ENCODE measurements around the gene MTX1.
"Not testable (repeated sequence)": the region's sequence is repeated elsewhere in the genome, so short reads cannot be mapped to it uniquely, and the experiment has no call there.

Gene MTX1

GRCh38 chr1:155209312-155209721 lies 822 bp downstream of the MTX1 start:
- DNase-seq = no peak

DNA sequence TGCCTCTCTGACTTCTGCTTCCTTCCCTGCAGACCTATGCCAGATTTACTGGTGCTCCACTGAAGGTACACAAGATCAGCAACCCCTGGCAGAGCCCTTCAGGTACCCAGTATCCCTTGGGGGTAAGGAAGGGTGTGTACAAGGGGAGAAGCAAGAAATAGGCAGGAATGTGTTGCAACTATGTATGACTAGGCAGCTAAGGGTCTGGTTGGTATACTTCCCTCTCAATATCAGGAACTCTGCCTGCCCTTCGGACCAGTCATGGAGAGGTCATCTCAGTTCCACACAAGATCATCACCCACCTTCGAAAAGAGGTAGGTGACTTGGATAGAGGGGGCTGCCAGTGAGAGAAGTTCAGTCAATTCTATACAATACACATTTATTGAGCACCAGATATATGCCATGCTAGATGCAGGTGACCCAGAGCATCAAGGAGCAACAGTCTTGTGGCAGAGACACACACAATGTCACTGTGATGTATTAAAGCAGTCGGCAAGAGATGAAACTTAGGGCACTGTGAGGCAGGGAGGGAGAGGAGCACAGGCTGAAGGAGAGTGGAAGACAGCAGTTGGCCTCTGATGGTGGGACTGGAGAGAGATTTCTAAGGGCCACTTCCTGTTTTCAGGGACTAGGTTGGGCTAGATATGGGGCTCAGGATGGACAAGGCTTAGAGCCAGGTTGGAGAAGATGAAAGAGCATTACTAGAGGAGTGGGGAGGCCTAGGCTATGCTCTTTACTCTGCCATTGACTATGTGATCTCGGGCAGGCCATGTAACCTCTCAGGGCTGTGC lies 2.0 kb downstream of the MTX1 start:
- no peak for DNase-seq

GRCh38 chr1:155211381-155212050 lies 3.0 kb downstream of the MTX1 start:
- DNase-seq = not testable (repeated sequence)

DNA sequence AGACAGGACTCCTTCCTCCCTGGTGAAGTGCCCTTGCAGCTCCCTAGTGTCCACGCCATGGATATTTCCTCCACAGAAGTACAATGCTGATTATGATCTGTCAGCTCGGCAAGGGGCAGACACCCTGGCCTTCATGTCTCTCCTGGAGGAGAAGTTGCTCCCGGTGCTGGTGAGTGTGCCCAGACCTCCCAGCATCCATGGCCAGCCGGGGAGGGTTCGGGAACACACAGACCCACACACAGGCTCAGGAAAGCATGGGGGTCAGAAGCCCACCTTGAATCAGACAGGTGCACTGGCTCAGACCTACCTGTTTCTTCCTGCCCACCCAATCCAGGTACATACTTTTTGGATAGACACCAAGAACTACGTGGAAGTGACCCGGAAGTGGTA lies 3.6 kb downstream of the MTX1 start:
- not testable (repeated sequence) for DNase-seq

DNA sequence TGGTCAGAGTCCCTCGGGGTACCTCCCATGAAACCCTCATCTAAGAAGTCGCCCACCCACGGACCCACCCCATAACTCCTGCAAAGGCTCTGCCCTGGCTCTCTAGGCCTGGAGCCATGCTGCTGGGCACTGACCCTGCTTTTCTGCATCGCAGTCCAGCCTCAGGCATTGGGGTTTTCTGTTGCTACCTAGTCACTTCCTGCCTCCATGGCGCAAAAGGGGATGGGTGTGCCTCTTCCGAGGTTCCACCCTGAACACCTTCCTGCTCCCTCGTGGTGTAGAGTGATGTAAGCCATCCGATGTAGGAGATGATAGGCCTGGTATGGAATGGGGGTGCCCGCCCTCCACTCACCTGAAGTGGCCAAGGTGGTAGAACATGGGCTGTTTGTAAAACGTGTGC lies 6.2 kb downstream of the MTX1 start:
- DNase-seq = not testable (repeated sequence)

GRCh38 chr1:155218854-155219591 lies 10.5 kb downstream of the MTX1 start:
- DNase-seq = peak; percentile 89

DNA sequence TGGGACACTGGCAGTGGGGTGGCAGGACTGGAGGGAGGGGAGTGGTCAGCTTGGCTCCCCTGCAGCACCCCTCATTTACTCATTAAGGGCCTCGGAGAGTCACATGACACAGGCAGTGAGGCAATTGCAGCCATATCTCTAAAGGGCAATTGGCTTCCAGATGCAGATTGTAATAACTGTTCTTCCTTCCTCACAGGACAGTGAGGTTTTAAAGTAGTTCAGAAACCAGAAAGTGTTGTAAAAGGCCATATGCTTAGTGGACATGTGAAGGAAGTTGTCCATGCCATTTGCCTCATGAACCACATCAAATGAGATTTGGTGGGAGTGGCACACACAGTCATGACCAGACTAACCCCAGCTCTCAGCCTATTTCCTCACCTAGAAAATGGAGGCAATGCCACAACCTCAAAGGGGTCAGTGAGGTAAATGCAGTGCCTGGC lies 11.1 kb downstream of the MTX1 start:
- DNase-seq = peak; percentile 59

DNA sequence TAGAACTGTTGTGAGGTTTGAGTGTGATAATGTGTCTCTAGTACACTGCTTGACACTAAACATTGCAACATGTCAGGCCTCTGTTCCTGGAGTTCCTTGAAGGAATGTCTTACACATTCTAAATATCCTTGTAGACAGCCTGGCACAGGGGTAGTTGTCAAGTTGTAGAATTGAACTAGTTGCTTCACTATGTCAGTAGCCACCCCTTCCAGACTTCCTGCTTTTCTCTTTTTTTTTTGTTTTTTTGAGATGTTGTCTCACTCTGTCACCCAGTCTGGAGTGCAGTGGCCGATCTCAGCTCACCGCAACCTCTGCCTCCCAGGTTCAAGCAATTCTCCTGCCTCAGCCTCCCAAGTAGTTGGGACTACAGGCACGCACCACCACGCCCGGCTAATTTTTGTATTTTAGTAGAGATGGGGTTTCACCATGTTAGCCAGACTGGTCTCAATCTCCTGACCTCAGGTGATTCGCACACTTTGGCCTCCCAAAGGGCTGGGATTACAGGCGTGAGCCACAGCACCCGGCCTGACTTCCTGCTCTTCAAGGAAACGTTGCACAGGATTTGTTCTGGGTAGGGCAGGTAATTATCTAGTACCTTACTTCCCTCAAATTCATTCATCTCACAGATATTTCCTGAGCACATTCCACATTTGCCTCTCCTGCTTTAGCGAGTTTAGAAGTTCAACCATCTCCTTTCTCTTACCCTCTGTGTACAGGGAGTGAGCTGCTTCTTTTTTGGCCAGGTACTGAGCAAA lies 11.9 kb downstream of the MTX1 start:
- DNase-seq = not testable (repeated sequence)

- DNase-seq = no peak
Observed at GRCh38 chr1:155223047-155223446, 14.6 kb downstream of the MTX1 start.

GRCh38 chr1:155225404-155225759 lies 16.9 kb downstream of the MTX1 start:
- not testable (repeated sequence) for DNase-seq

DNA sequence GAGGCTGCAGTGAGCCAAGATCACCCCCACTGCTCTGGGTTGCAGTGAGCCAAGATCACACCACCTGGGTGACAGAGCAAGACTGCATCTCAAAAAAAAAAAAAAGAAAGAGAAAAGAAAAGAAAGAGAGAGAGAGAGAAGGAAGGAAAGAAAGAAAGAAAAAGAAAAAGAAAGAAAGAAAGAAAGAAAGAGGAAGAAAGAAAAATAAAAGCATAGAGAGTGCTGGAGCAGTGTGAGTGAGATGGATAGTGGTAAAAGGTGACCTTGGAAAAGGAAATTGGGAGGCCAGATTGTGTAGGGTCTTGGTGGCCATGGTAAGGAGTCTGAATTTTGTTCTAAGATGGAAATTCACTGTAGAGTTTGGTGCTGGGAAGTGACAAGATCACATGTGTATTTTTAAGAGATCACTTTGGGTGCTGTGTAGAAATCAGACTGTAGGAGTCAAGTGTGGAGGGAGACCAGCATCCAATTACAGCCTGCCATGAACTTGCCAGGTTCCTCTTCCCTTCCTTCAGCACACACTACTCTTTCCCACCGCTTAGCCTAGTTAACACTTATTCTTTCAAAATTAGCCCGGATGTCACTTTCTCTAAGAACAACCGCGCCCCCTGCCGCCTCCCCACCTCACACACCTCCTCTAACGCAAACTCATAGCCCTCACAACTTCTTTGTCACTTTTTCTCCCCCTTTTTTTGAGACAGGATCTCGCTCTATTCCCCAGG lies 17.9 kb downstream of the MTX1 start:
- DNase-seq = peak; percentile 92

DNA sequence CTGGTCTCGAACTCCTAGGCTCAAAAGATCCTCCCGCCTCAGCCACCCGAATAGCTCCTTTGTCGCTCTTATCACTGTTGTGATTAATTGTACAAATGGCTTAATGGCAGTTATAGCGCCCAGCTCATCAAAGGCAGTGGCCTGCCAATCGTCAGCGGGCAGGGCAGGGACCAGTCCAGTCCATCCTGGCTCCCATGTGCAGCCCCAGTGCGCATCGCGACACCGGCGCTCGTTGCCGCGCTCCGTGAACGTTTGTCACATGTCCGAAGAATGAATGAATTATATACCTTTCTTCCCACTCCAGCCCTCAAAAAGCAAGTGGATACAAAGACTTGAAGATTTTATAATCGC lies 18.4 kb downstream of the MTX1 start:
- peak; percentile 86 for DNase-seq

- peak; percentile 100 for DNase-seq
Observed at GRCh38 chr1:155227261-155228095, 19.0 kb downstream of the MTX1 start.

- no peak for DNase-seq
Observed at GRCh38 chr1:155228096-155228427, 19.6 kb downstream of the MTX1 start.

GRCh38 chr1:155231302-155231701 lies 22.8 kb downstream of the MTX1 start:
- DNase-seq = not testable (repeated sequence)

- DNase-seq = not testable (repeated sequence)
Observed at GRCh38 chr1:155232001-155232978, 23.8 kb downstream of the MTX1 start.

GRCh38 chr1:155233502-155233901 lies 25.0 kb downstream of the MTX1 start:
- not testable (repeated sequence) for DNase-seq

- not testable (repeated sequence) for DNase-seq
Observed at GRCh38 chr1:155235375-155235774, 26.9 kb downstream of the MTX1 start.

- no peak for DNase-seq
Observed at GRCh38 chr1:155236451-155236850, 28.0 kb downstream of the MTX1 start.

DNA sequence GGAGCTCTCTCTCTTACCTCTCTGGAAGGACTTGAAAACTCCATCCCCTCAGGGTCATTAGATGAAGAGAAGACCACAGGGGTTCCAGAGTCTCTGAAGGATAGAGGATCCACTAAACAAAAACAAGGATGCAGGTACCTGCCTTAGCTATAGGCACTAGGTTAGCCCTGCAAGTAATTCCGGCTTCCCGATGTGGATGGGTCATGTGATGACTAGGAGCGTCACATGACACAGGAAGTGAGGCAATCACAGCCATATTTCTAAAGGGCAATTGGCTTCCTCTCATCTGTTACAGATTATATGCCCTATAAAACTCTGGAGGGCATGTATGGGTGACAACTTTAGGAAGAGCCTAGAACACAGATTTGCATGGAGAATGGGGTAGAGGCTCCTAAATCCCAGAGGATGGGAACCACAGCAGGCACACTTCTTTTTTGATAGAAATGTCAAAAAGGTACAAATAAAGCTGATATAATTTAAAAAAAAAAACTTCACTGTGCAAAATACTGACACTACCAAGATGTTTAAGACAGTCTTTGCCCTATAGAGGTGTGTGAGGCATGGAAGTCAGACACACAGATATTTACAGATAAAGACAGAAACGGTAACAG lies 32.7 kb downstream of the MTX1 start:
- DNase-seq = peak; percentile 96

Data from NCI-H82 (cell line).